BJ (cell line): ENCODE results near the gene SAT2. TPM values are rescaled to one million over a fixed set of nuclear protein-coding genes. Genes with fewer than 3 reads are reported as not detected.
A peak's percentile ranks its signal among the peaks of the same experiment; 100 is the strongest.

Experiments used
- CTCF ChIA-PET: fragments of 350-600 bp; formaldehyde crosslinking; extraction: SDS; loops from one replicate; lab custom pipeline; 2021; ENCODE audit warnings: antibody characterized with exemption, inconsistent platforms; lab: Yijun Ruan, JAX
- POLR2A ChIA-PET: fragments of 300-600 bp; sonication (Branson Sonifier 250); formaldehyde crosslinking; extraction: SDS; loops from one replicate; lab custom pipeline; 2021; ENCODE audit warnings: antibody characterized with exemption; lab: Charles Lee
- DNase-seq: peaks from one replicate; pipeline ENCODE4 v3.0.0-alpha.2; 2011; ENCODE audit warnings: low read depth
- H3K27me3 ChIP-seq: 2 replicates; pipeline ENCODE4 v1.6.0; 2011; ENCODE audit warnings: low read length; ENCODE audit not compliant: control insufficient read depth, insufficient read depth
- H3K36me3 ChIP-seq: 2 replicates; pipeline ENCODE4 v1.5.1; 2011; ENCODE audit warnings: low read length; ENCODE audit not compliant: control insufficient read depth, insufficient read depth
- H3K4me3 ChIP-seq: 2 replicates; pipeline ENCODE4 v1.5.1; 2011; ENCODE audit warnings: low read depth, mild to moderate bottlenecking, control low read depth, low read length
- CTCF ChIP-seq: IDR thresholded peaks from 2 replicates; pipeline ENCODE4 v1.5.1; 2011; ENCODE audit warnings: low read depth, mild to moderate bottlenecking, control low read depth, inconsistent platforms, low read length, moderate library complexity; ENCODE audit not compliant: insufficient read depth
- polyA plus RNA-seq: library from polyadenylated mRNA; depleted of rRNA; stranded (reverse); fragments of >200 nt; gene quantifications from 2 replicates; pipeline ENCODE4 v1.2.3, GENCODE V29; 2011

The SAT2 gene
- polyA plus RNA-seq, 1 experiment: 33.9 TPM

- Histone ChIP-seq H3K27me3 (no peaks in the 10 kb centered on the region), H3K36me3 (no peaks in the 10 kb centered on the region), H3K4me3 (no peak overlapping the region)
- TF ChIP-seq CTCF: no peak
- DNase-seq: no peak
- ChIA-PET CTCF (interaction anchor here (0.8 kb wide), 1 partner anchor 12 kb away, joined by 4 read pairs; no protein-coding TSS in a partner anchor), POLR2A (no interaction called here)
Observed at GRCh38 chr17:7620835-7621234, 6.8 kb downstream of the SAT2 start.

- H3K4me3 ChIP-seq: no peak overlapping the region
- H3K27me3 ChIP-seq: no peaks in the 10 kb centered on the region
- POLR2A ChIA-PET: no interaction called here
- H3K36me3 ChIP-seq: no peaks in the 10 kb centered on the region
- CTCF ChIA-PET: interaction anchor here (1.0 to 1.6 kb wide), 2 partner anchors 9 to 69 kb away, joined by 3 to 6 read pairs; partner anchors contain the start of genes SAT2 and TP53
- no peak for TF ChIP-seq CTCF
- DNase-seq: no peak
Observed at GRCh38 chr17:7618608-7619007, 9.0 kb downstream of the SAT2 start.

- no peak for DNase-seq
- no peaks in the 10 kb centered on the region for H3K27me3 ChIP-seq
- ChIA-PET CTCF (interaction anchor here (0.6 to 1.9 kb wide), 9 partner anchors 10 to 748 kb away, joined by 3 to 9 read pairs (median 4); partner anchors contain the start of gene TP53), POLR2A (interaction anchor here (0.6 to 1.1 kb wide), 3 partner anchors 73 to 517 kb away, joined by 4 to 8 read pairs (median 5); partner anchors contain the start of genes TP53 and WRAP53)
- peak overlapping the region; percentile 48 for H3K4me3 ChIP-seq
- no peak for TF ChIP-seq CTCF
- H3K36me3 ChIP-seq: peaks cover 4% of the 10 kb centered on the region
Observed at GRCh38 chr17:7615265-7615747, 12.3 kb downstream of the SAT2 start.

- peak; percentile 99 for DNase-seq
- peaks cover 5% of the 10 kb centered on the region for H3K36me3 ChIP-seq
- peak within 1 kb of the TSS; percentile 65 for H3K4me3 ChIP-seq
- CTCF ChIA-PET: interaction anchor here (0.6 to 1.9 kb wide), 8 partner anchors 10 to 577 kb away, joined by 3 to 9 read pairs (median 5); partner anchors contain the start of gene TP53
- H3K27me3 ChIP-seq: no peaks in the 10 kb centered on the region
- POLR2A ChIA-PET: interaction anchor here (0.6 to 1.1 kb wide), 4 partner anchors 73 to 517 kb away, joined by 4 to 8 read pairs (median 6); partner anchors contain the start of genes TP53 and WRAP53
- peak; percentile 76 for TF ChIP-seq CTCF
Observed at GRCh38 chr17:7614425-7615264, 13.0 kb downstream of the SAT2 start, which contains the start of gene FXR2. TSS of gene FXR2 (minus strand) at chr17:7614897. CDS start at chr17:7614532, 365 bp downstream.
